HG02623 (cell line): ENCODE measurements around the gene ASB13.
A peak's percentile ranks its signal among the peaks of the same experiment; 100 is the strongest.

ENCODE experiments used
- ATAC-seq: cut with Tn5 transposase; IDR thresholded peaks from one replicate; pipeline ENCODE4 v1.9.1; 2021; ENCODE audit warnings: moderate library complexity; ENCODE audit not compliant: unreplicated experiment

Gene ASB13

GRCh38 chr10:5670662-5671375 is 4.4 kb upstream of the ASB13 start:
- no peak for ATAC-seq

GRCh38 chr10:5669604-5670003 is 3.2 kb upstream of the ASB13 start:
- no peak for ATAC-seq

GRCh38 chr10:5668429-5668828 is 2.0 kb upstream of the ASB13 start:
- no peak for ATAC-seq

- ATAC-seq, result no peak
Measured at GRCh38 chr10:5666841-5667630, 641 bp upstream of the ASB13 start.

GRCh38 chr10:5665373-5666007 is 905 bp downstream of the ASB13 start:
- ATAC-seq, result no peak

- ATAC-seq, result no peak
Measured at GRCh38 chr10:5663692-5664427, 2.5 kb downstream of the ASB13 start.

- no peak for ATAC-seq
Measured at GRCh38 chr10:5662708-5663579, 3.5 kb downstream of the ASB13 start.

- no peak for ATAC-seq
Measured at GRCh38 chr10:5661043-5661442, 5.4 kb downstream of the ASB13 start.

GRCh38 chr10:5659702-5660528 is 6.5 kb downstream of the ASB13 start:
- ATAC-seq, result peak; percentile 49

- no peak for ATAC-seq
Measured at GRCh38 chr10:5658871-5659618, 7.3 kb downstream of the ASB13 start.

GRCh38 chr10:5656737-5657579 is 9.4 kb downstream of the ASB13 start:
- ATAC-seq, result no peak

GRCh38 chr10:5655121-5655520 is 11.3 kb downstream of the ASB13 start:
- no peak for ATAC-seq

- ATAC-seq, result no peak
Measured at GRCh38 chr10:5654218-5654755, 12.1 kb downstream of the ASB13 start.

GRCh38 chr10:5652746-5653145 is 13.6 kb downstream of the ASB13 start:
- no peak for ATAC-seq

GRCh38 chr10:5651388-5651764 is 15.0 kb downstream of the ASB13 start:
- no peak for ATAC-seq

- no peak for ATAC-seq
Measured at GRCh38 chr10:5650664-5651387, 15.6 kb downstream of the ASB13 start.

- ATAC-seq, result no peak
Measured at GRCh38 chr10:5649746-5650145, 16.6 kb downstream of the ASB13 start.
